Activated T-cell treated with anti-CD3 and anti-CD28 coated beads for 24 hours (primary cell): ENCODE results near the gene NEGR1.
A peak's percentile ranks its signal among the peaks of the same experiment; 100 is the strongest.
"Not testable (repeated sequence)": the region's sequence is repeated elsewhere in the genome, so short reads cannot be mapped to it uniquely, and the experiment has no call there.

Experiments
- DNase-seq: peaks from one replicate; pipeline ENCODE4 v3.0.0-alpha.2; 2020; ENCODE audit warnings: low read depth

NEGR1 gene

GRCh38 chr1:72282271-72283021 lies at the start of gene NEGR1:
Gene NEGR1 (minus strand): TSS chr1:72282539.
- DNase-seq: peak; percentile 43

- no peak for DNase-seq
Observed at GRCh38 chr1:72326494-72326893, 44.2 kb upstream of the NEGR1 start.

GRCh38 chr1:72324451-72324850 lies 42.1 kb upstream of the NEGR1 start:
- no peak for DNase-seq

GRCh38 chr1:72322910-72323309 lies 40.6 kb upstream of the NEGR1 start:
- DNase-seq: no peak

GRCh38 chr1:72296501-72296900 lies 14.2 kb upstream of the NEGR1 start:
- no peak for DNase-seq

GRCh38 chr1:72288886-72289285 lies 6.5 kb upstream of the NEGR1 start:
- DNase-seq: no peak

GRCh38 chr1:72286401-72286800 lies 4.1 kb upstream of the NEGR1 start:
- no peak for DNase-seq

- no peak for DNase-seq
Observed at GRCh38 chr1:72285074-72285425, 2.7 kb upstream of the NEGR1 start.

GRCh38 chr1:72284348-72285073 lies 2.2 kb upstream of the NEGR1 start:
- DNase-seq: peak; percentile 16

GRCh38 chr1:72284084-72284347 lies 1.7 kb upstream of the NEGR1 start:
- no peak for DNase-seq

GRCh38 chr1:72283307-72284083 lies 1.2 kb upstream of the NEGR1 start:
- no peak for DNase-seq

- no peak for DNase-seq
Observed at GRCh38 chr1:72283022-72283306, 625 bp upstream of the NEGR1 start.

GRCh38 chr1:72281637-72282270 lies 585 bp downstream of the NEGR1 start:
- no peak for DNase-seq

- DNase-seq: no peak
Observed at GRCh38 chr1:72281144-72281543, 1.2 kb downstream of the NEGR1 start.

- DNase-seq: no peak
Observed at GRCh38 chr1:72280711-72281110, 1.6 kb downstream of the NEGR1 start.

- no peak for DNase-seq
Observed at GRCh38 chr1:72280131-72280530, 2.2 kb downstream of the NEGR1 start.

GRCh38 chr1:72278461-72278860 lies 3.9 kb downstream of the NEGR1 start:
- DNase-seq: no peak

GRCh38 chr1:72271555-72272085 lies 10.7 kb downstream of the NEGR1 start:
- no peak for DNase-seq

- DNase-seq: no peak
Observed at GRCh38 chr1:72262735-72263134, 19.6 kb downstream of the NEGR1 start.

GRCh38 chr1:72253132-72253531 lies 29.2 kb downstream of the NEGR1 start:
- no peak for DNase-seq

GRCh38 chr1:72241397-72241796 lies 40.9 kb downstream of the NEGR1 start:
- DNase-seq: no peak

GRCh38 chr1:72235931-72236330 lies 46.4 kb downstream of the NEGR1 start:
- DNase-seq: not testable (repeated sequence)

GRCh38 chr1:72235062-72235461 lies 47.3 kb downstream of the NEGR1 start:
- DNase-seq: no peak
